H1 (cell line): ENCODE results near the gene KLK10. TPM values are rescaled to one million over a fixed set of nuclear protein-coding genes. Genes with fewer than 3 reads are reported as not detected.

ENCODE experiments used
- CTBP2 ChIP-seq: IDR thresholded peaks from 2 replicates; pipeline ENCODE4 v1.7.0; 2011; ENCODE audit warnings: borderline replicate concordance, mild to moderate bottlenecking, moderate library complexity, mixed read lengths, low read length; ENCODE audit not compliant: insufficient read depth, insufficient read length
- NANOG ChIP-seq: IDR thresholded peaks from 2 replicates; pipeline ENCODE4 v1.6.1; 2011; ENCODE audit warnings: low read length, low read depth, mild to moderate bottlenecking, inconsistent platforms; ENCODE audit not compliant: insufficient read depth, poor library complexity, severe bottlenecking
- PHF8 ChIP-seq: fragments of 200-600 bp; sonication (generic); conservative IDR thresholded peaks from 2 replicates; pipeline ENCODE4 v1.7.1; 2012; ENCODE audit warnings: low read depth, mild to moderate bottlenecking, inconsistent platforms, low read length, moderate library complexity
- SIRT6 ChIP-seq: IDR thresholded peaks from one replicate; pipeline ENCODE4 v1.7.1; 2012; ENCODE audit warnings: low read length, inconsistent platforms
- SUZ12 ChIP-seq: fragments of 200-600 bp; sonication (generic); IDR thresholded peaks from 2 replicates; pipeline ENCODE4 v1.6.1; 2012; ENCODE audit warnings: mild to moderate bottlenecking, inconsistent platforms, low read length, moderate library complexity, mixed read lengths
- YY1 ChIP-seq: IDR thresholded peaks from 2 replicates; pipeline ENCODE4 v1.6.1; 2011; ENCODE audit warnings: low read depth, mild to moderate bottlenecking, low read length
- polyA plus RNA-seq, 7 experiments: library from polyadenylated mRNA; depleted of rRNA in 3 of 7; stranded (reverse) in 5 of 7; unstranded in 2 of 7; fragments of >200 nt in 5 of 7; fragments of 200-250 nt in 2 of 7; gene quantifications; 1 replicate in 5 of 7; 2 replicates in 1 of 7; 4 replicates in 1 of 7; pipeline versions ENCODE4 v1.2.1 to v1.2.3, GENCODE V29; 2011 to 2013; ENCODE audit warnings: missing spikeins in 2 of 7, mixed read lengths in 2 of 7
- total RNA-seq: library from RNA; stranded (reverse); fragmentation: NEBNext Ultra II Directional; extraction: Animal tissue kit (Norgen Biotek cat#: 25700); gene quantifications from 2 replicates; pipeline ENCODE4 v1.2.1, GENCODE V29; 2021

Gene KLK10
- total and polyA plus RNA-seq, 2 of the 8 experiments (the other 6 are each of a cell fraction or from before 2014, with no cell fraction given) = 4.8 to 9.7 TPM

DNA sequence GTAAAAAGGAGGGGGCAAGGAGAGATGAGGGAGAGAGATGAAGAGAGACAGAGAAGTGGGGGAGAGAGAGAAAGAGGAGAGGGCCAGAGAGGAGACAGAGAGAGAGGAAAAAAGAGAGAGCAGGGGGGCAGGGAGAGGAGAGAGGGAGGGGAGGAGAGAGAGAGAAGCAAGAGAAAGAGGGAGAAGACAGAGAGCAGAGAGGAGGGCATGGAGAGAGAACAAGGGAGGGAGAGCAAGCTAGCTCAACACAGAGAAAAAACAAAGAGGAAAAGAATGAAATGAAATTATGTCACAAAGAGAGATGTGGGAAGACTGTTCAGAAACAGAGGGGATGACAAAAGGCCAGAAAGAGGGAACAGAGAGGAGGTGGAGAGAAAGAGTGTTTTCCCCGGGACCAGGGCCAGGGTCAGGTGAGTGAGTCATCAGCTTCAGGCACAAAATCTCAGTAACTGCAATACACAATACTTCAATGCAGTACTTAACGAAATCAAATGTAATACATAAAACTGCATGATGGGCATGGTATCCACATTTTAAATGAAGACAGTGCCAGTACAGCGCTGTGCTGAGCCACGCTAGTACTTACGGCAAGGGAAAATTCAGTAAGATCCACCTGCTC is 40.6 kb downstream of the KLK10 start (continued):
- TF ChIP-seq SUZ12 (no peak), SIRT6 (no peak), CTBP2 (no peak), NANOG (no peak), PHF8 (no peak), YY1 (no peak)
- TF ChIP-seq, all 59 proteins: peak for 0
